Measurements from ENCODE around the gene SPAG16. TPM values are rescaled to one million over a fixed set of nuclear protein-coding genes. Genes with fewer than 3 reads are reported as not detected.
A peak's percentile ranks its signal among the peaks of the same experiment; 100 is the strongest.
"Not testable (repeated sequence)": the region's sequence is repeated elsewhere in the genome, so short reads cannot be mapped to it uniquely, and the experiment has no call there.

The SPAG16 gene
- total RNA-seq, 1 experiment from 2014 or later, result 16.0 TPM

- POLR2A ChIA-PET, result no interaction called here
- Mint-ChIP-seq H3K27me3 (ENCODE audit: low read depth) (no peaks in the 10 kb centered on the region), H3K36me3 (peaks cover 23% of the 10 kb centered on the region), H3K4me3 (no peak overlapping the region), H3K27ac (no peak overlapping the region), H3K9me3 (peaks cover 33% of the 10 kb centered on the region), H3K4me1 (peaks cover 18% of the 10 kb centered on the region)
- TF ChIP-seq ATF2 (CRISPR knock-in tag; IDR thresholded peaks at IDR 0.05; ENCODE audit: borderline replicate concordance, low read depth), result no peak
- no peak for TF ChIP-seq ZNF138 (CRISPR knock-in tag; conservative IDR thresholded peaks at IDR 0.05)
- no peak for TF ChIP-seq SMAD4 (CRISPR knock-in tag; IDR thresholded peaks at IDR 0.05)
- no peak for TF ChIP-seq IRF2 (CRISPR knock-in tag; IDR thresholded peaks at IDR 0.05; ENCODE audit: borderline replicate concordance, low read depth)
- TF ChIP-seq ZBTB43 (CRISPR knock-in tag; IDR thresholded peaks at IDR 0.05), result no peak
- ATAC-seq (no peak), DNase-seq (ENCODE audit: low spot score) (no peak)
- CTCF ChIA-PET, result no interaction called here
Measured at GRCh38 chr2:213995400-213996105, 711.3 kb downstream of the SPAG16 start.

- Mint-ChIP-seq H3K9me3 (peaks cover 27% of the 10 kb centered on the region), H3K27ac (0 out of 2 replicates have a peak overlapping the region, but pooled peaks have one; percentile 6), H3K36me3 (peaks cover 23% of the 10 kb centered on the region), H3K4me1 (peaks cover 12% of the 10 kb centered on the region)
- POLR2A ChIA-PET; ATAC-seq; H3K4me3 Mint-ChIP-seq; H3K27me3 Mint-ChIP-seq (ENCODE audit: low read depth); DNase-seq (ENCODE audit: low spot score); CTCF ChIA-PET: not testable (repeated sequence)
Measured at GRCh38 chr2:213998976-213999375, 714.7 kb downstream of the SPAG16 start.

GRCh38 chr2:214004463-214004862 lies 720.2 kb downstream of the SPAG16 start:
- Mint-ChIP-seq H3K36me3 (peaks cover 14% of the 10 kb centered on the region), H3K27me3 (ENCODE audit: low read depth) (no peaks in the 10 kb centered on the region), H3K27ac (no peak overlapping the region), H3K4me1 (peaks cover 12% of the 10 kb centered on the region), H3K9me3 (peaks cover 18% of the 10 kb centered on the region), H3K4me3 (no peak overlapping the region)
- ChIA-PET POLR2A (no interaction called here), CTCF (no interaction called here)
- ATAC-seq, result peak; percentile 56; the same call in 1 of the 2 replicates
- TF ChIP-seq TEAD1 (CRISPR knock-in tag; IDR thresholded peaks at IDR 0.05), result no peak
- TF ChIP-seq ERG (CRISPR knock-in tag; IDR thresholded peaks at IDR 0.05), result no peak
- TF ChIP-seq CDX4 (CRISPR knock-in tag; IDR thresholded peaks at IDR 0.05; ENCODE audit: borderline replicate concordance), result no peak
- TF ChIP-seq ZNF121 (CRISPR knock-in tag; IDR thresholded peaks at IDR 0.05), result no peak
- no peak for TF ChIP-seq ATF1 (CRISPR knock-in tag; IDR thresholded peaks at IDR 0.05)
- TF ChIP-seq JAZF1 (CRISPR knock-in tag; IDR thresholded peaks at IDR 0.05), result no peak
- no peak for TF ChIP-seq MLX (CRISPR knock-in tag; IDR thresholded peaks at IDR 0.05)
- no peak for TF ChIP-seq ESRRA (CRISPR knock-in tag; IDR thresholded peaks at IDR 0.05; ENCODE audit: borderline replicate concordance)
- TF ChIP-seq ZBTB43 (CRISPR knock-in tag; IDR thresholded peaks at IDR 0.05), result no peak
- no peak for DNase-seq (ENCODE audit: low spot score)
